SK-MEL-5 (cell line): ENCODE data around the gene CUEDC1. TPM values are rescaled to one million over a fixed set of nuclear protein-coding genes. Genes with fewer than 3 reads are reported as not detected.
"Not testable (repeated sequence)": the region's sequence is repeated elsewhere in the genome, so short reads cannot be mapped to it uniquely, and the experiment has no call there.

Source experiments
- DNase-seq: peaks from one replicate; pipeline ENCODE4 v3.0.0-alpha.2; 2016; ENCODE audit warnings: low read depth, low spot score
- in situ Hi-C: cut with HindIII; loops from 2 replicates; pipeline ENCODE4 v1.10.0; 2016; ENCODE audit warnings: low sequenced_read_pairs, high pct_unique_total_duplicates, low pct_unique_long_range_greater_than_20kb
- total RNA-seq: library from RNA; depleted of rRNA; stranded (reverse); fragments of >200 nt; shearing (Covaris generic); gene quantifications from 2 replicates; pipeline ENCODE4 v1.2.3, GENCODE V29; 2014

Gene CUEDC1
- total RNA-seq, 1 experiment from 2014 or later: 10.4 TPM

- DNase-seq: no peak
Observed at GRCh38 chr17:57928928-57929327, 26.3 kb downstream of the CUEDC1 start.

DNA sequence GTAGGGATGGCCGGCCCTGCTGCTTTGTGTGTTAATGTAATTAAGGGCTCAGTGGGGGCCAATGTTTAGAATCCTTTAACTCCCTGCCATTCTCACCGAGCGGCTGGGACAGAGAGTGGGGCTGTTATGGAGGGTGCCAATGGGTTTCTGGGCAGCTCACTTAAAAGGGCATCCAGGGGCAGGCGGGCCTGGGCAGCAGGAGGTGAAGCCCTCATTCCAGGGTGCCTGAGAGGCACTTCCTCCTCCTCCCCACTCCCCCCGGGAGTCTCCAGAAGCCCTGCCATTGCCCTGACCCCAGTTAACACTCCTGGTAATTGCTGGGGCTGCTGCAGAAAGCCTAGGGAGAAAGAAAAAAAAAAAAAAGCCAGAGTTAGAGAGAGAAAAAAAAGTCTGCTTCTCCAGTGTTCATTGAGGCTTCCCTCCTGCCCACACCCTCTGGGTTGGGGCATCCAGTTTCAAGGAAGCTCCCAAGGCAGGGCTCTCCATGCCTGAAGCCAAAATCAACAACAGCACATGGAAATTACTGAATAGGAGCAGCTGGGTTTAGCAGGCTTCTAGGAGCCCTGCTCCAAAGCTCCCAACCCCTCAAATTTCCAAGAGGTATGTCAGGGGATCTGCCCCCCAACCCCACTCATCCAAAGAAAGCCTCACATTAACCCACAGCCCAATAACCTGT is 28.0 kb downstream of the CUEDC1 start:
- DNase-seq: peak; percentile 54
- in situ Hi-C loops: no loop called here

More at GRCh38 chr17:57928928-57929327, 26.3 kb downstream of the CUEDC1 start:
- in situ Hi-C loops: no loop called here

DNA sequence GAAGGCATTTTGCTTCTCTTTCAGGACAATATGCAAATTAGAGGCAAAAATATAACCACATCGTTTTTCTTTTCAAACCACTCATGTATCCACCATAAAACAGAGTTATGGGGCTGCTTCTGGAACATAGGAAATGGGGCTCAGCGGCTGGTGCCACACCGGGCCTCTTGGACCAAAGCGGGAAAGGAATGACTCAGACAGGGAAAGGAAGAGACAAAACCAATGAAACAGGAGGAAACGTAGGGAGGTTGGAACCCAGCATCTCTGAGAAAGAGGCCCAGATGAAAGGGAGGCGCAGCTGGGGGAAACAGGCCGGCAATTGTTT is 28.5 kb downstream of the CUEDC1 start:
- in situ Hi-C loops: no loop called here
- DNase-seq: no peak

GRCh38 chr17:57925361-57925990 is 29.7 kb downstream of the CUEDC1 start:
- no peak for DNase-seq
- in situ Hi-C loops: no loop called here

- no peak for DNase-seq
- in situ Hi-C loops: no loop called here
Observed at GRCh38 chr17:57924677-57925076, 30.5 kb downstream of the CUEDC1 start.

DNA sequence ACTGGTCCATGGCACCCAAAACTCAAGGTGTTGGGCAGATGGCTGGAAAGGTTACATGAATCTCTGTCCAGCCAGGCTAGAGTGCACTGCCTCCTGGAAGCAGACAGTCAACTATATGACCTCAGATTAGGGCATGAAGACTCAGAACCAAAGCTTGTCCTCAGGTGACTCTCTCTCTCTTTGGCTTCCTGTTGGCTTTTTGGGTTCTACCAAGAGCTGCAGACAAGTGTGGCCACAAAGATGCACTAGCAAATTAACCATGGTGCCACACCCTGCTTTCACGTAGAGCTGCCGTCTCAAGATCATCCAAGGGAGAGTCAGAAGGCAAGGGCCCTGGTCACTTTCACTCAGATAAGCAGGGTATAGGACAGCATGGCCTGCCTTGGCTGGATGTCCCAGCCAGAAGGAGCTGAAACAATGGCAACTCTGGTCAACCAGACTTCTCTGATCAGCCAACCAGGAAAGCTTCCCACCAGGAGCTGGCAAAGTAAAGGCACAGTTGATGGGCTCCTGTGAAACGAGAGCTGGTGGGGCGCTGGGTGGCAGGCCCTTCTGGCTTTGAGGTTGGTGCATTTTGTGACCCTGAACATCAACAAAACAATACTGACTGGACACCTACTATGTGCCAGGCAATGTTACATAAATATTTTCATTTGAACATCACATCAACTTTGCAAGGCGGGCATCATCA is 31.9 kb downstream of the CUEDC1 start:
- DNase-seq: no peak
- in situ Hi-C loops: no loop called here

- DNase-seq, in situ Hi-C loops: not testable (repeated sequence)
Observed at GRCh38 chr17:57922745-57923144, 32.5 kb downstream of the CUEDC1 start.

DNA sequence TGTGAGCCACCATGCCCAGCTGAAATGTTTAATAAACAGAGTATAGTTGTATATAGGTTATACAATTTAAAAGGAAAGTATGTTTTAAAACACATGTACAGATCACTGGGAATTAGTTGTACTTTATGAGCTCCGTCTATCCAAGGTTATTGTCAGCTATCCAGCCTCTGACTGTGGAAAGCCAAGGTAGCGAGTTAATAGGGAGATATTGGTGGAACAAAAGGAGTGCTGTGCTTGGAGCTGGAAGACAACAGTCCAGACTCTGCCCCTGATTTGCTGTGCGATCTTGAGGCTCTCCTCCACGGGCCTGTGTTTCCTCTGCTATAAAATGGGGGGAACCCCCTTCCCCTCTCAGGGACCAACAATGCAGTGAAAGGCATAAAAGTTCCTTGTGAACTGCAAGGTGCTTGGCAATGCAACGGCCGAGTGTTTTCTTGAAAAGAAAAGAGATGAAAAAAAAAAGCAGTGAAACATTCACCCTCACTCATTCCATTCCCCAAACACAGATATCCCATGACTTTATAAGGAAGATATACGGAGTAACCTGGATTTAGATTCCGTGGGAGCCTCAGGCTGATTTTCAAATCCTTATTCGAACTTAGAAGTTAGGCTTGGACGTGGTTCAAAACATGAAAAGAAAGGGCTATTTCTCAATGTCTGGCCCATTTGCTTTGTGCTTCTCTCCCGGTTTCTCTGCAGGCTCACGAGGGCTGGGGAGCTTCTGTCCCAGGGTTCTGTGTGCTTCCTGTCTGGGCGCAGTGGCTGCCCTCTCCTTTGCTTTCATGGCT is 34.1 kb downstream of the CUEDC1 start:
- peak; percentile 62 for DNase-seq
- in situ Hi-C loops: no loop called here

GRCh38 chr17:57919918-57920317 is 35.3 kb downstream of the CUEDC1 start:
- in situ Hi-C loops: no loop called here
- DNase-seq: no peak

DNA sequence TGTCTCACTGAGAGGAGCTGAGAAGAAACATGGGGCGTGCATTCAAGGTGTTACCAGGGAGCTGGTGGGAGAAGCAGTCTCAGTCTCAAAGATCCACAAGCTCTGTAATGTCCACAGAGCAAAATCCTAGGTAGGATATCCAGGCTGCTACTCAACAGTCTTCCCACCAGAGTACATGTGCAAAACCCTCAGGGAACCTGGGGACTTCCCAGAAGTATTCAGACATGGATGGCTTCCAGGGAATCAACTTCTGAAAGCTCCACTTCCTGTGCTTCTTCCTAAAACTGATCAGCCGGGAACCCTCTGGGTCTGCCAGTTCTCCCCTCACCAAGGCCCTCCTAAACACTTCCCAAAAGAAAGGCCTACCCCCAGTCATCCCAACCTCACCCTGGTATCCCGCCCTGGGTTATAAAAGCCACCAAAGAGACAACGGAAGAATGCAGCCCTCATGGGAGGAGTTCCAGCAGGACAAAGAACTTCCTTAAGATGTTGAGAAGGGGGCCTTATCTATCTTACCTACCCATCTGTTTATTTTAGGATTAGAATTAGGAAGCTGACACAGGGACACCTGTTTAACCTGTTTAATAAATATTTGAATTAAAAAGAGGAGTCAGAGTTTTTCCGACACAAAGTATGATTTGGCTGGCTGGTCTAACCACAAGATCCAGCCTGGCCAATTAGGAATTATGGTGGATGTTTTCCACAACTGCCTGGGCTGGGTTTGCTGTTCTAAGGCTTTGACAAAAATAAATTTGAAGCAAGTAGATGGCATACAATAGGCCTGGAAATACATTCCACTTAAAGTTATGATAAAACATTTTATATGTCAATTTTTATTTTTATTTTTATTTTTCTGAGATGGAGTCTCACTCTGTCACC is 37.0 kb downstream of the CUEDC1 start:
- DNase-seq: no peak
- in situ Hi-C loops: no loop called here

GRCh38 chr17:57916925-57917858 is 38.0 kb downstream of the CUEDC1 start:
- DNase-seq: no peak
- in situ Hi-C loops: no loop called here

DNA sequence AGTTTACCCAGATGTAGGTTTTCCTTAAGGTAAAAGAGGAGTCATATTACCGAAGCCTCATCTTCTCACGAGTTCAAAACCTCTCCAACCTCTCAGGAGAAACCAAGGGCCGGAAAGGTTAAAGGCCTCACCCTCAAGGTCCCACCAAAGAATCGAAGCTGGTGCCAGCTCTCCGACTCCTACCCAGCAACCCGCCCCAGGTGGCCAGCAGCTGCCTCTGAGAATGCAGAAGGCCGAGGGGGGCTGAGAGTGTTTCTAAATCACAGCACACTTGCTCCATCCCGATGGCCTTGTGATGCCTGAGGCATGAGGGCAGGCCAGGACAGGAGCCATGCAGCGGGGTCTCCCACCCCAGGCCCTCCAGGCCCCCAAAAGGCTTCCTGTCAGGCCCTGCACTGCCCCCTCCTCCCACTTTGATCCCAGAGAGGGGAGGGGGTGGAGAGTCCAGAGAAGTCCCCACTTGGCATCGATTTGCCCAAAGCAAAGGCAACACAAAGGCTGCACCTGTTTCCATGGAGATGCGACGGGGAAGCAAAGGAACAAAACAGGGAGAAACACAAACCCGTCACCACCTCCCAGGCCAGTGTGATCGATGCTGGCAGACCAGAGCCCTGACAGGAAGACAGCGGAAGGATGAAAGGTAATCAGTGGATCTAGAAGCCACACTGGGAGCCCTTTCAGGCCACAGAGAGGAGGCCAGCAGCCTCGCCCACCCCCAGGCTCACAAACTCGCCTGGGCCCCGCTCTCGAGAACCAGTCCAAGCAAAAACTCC is 39.0 kb downstream of the CUEDC1 start:
- in situ Hi-C loops: no loop called here
- no peak for DNase-seq

- in situ Hi-C loops: no loop called here
- peak; percentile 30 for DNase-seq
Observed at GRCh38 chr17:57915544-57915943, 39.7 kb downstream of the CUEDC1 start.

- no peak for DNase-seq
- in situ Hi-C loops: no loop called here
Observed at GRCh38 chr17:57914273-57915142, 40.7 kb downstream of the CUEDC1 start.
